Ishikawa (cell line): ENCODE data around the gene MYLIP.

ENCODE experiments used
- EP300 ChIP-seq: IDR thresholded peaks from 2 replicates; pipeline ENCODE4 v1.6.1; 2012; ENCODE audit warnings: borderline replicate concordance
- FOXM1 ChIP-seq: IDR thresholded peaks from 2 replicates; pipeline ENCODE4 v1.6.1; 2012; ENCODE audit warnings: low read depth, borderline replicate concordance
- RAD21 ChIP-seq: IDR thresholded peaks from 2 replicates; pipeline ENCODE4 v1.6.1; 2012; ENCODE audit warnings: low read depth
- TCF12 ChIP-seq: IDR thresholded peaks from 2 replicates; pipeline ENCODE4 v1.6.1; 2012; ENCODE audit warnings: low read depth
- TF ChIP-seq, protein P1 (sequence below): IDR thresholded peaks from 2 replicates; pipeline ENCODE4 v1.6.1; 2012; ENCODE audit warnings: low read depth, mild to moderate bottlenecking
- TF ChIP-seq, protein P2 (sequence below): IDR thresholded peaks from 2 replicates; pipeline ENCODE4 v1.6.1; 2012

DNA sequence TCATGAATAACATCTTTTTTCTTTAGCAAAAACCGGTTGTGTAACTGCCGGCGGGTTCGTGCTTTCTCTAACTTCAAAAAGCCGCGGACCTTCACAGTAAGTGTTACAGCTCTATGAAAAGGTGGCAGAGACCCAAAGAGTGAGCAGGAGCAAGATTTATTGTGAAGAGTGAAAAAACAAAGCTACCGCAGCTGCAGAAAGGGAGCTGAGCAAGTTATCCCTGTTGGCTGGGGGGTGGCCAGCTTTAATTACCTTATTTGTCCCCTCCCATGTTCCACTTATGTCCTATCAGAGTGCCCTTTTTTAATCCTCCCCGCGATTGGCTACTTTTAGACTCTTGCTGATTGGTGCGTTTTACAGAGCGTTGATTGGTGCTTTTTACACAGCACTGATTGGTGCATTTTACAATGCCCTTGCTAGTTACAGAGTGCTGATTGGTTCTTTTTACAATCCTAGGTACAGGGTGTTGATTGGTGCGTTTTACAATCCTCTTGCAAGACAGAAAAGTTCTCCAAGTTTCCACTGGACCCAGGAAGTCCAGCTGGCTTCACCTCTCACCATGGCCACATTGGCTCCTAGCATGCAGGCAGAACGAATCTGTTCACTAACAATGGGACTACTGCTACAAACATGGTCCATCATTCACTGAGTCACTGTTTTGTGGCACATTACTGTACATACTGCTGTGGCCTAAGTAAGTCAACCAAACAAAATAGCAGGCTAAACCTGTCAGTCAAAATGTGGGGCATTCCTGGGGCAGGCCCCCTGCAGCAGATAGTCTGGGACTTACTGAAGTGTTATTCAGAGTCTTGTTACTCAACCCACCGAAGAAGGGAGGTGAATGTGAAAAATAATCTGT lies 52.8 kb downstream of the MYLIP start:
- TF ChIP-seq RAD21 (no peak), TCF12 (no peak), FOXM1 (no peak), EP300 (no peak)
- TF ChIP-seq, protein P1, sequence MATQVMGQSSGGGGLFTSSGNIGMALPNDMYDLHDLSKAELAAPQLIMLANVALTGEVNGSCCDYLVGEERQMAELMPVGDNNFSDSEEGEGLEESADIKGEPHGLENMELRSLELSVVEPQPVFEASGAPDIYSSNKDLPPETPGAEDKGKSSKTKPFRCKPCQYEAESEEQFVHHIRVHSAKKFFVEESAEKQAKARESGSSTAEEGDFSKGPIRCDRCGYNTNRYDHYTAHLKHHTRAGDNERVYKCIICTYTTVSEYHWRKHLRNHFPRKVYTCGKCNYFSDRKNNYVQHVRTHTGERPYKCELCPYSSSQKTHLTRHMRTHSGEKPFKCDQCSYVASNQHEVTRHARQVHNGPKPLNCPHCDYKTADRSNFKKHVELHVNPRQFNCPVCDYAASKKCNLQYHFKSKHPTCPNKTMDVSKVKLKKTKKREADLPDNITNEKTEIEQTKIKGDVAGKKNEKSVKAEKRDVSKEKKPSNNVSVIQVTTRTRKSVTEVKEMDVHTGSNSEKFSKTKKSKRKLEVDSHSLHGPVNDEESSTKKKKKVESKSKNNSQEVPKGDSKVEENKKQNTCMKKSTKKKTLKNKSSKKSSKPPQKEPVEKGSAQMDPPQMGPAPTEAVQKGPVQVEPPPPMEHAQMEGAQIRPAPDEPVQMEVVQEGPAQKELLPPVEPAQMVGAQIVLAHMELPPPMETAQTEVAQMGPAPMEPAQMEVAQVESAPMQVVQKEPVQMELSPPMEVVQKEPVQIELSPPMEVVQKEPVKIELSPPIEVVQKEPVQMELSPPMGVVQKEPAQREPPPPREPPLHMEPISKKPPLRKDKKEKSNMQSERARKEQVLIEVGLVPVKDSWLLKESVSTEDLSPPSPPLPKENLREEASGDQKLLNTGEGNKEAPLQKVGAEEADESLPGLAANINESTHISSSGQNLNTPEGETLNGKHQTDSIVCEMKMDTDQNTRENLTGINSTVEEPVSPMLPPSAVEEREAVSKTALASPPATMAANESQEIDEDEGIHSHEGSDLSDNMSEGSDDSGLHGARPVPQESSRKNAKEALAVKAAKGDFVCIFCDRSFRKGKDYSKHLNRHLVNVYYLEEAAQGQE, result no peak
- TF ChIP-seq, protein P2, sequence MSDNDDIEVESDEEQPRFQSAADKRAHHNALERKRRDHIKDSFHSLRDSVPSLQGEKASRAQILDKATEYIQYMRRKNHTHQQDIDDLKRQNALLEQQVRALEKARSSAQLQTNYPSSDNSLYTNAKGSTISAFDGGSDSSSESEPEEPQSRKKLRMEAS, result no peak
